K562 (cell line): ENCODE results near the gene PCDHGA8. TPM values are rescaled to one million over a fixed set of nuclear protein-coding genes. Genes with fewer than 3 reads are reported as not detected.

Experiments used
- ATAC-seq: fragments of 200-7000 bp; cut with Tn5 transposase; 3 replicates; pipeline ENCODE4 v1.9.1; 2020; ENCODE audit warnings: moderate library complexity
- BruUV-seq: library from RNA; stranded (reverse); fragments of 400-500 nt; replicated peaks from 2 replicates; lab custom pipeline; 2021; lab: Mats Ljungman, UMichigan
- CTCF ChIA-PET: fragments of 300-600 bp; formaldehyde crosslinking; extraction: SDS; loops from one replicate; lab custom pipeline; 2021; ENCODE audit warnings: low intra/inter-chr PET ratio; lab: Yijun Ruan, JAX
- POLR2A ChIA-PET: fragments of 300-600, 350-650 bp; sonication (Branson Sonifier 250); formaldehyde crosslinking; extraction: SDS; loops from one replicate; lab custom pipeline; 2021; ENCODE audit warnings: antibody characterized with exemption, inconsistent platforms; lab: Yijun Ruan, JAX
- DNase-seq, 4 experiments: peaks; one replicate each; pipeline versions ENCODE4 v3.0.0 to v3.0.0-alpha.2; 2011 to 2018; ENCODE audit warnings: low spot score in 3 of 4, mixed read lengths in 3 of 4; ENCODE audit errors: extremely low read depth in 1 of 4
- FAIRE-seq: peaks from 2 replicates; lab custom pipeline; 2011; peaks lifted over from hg19 to GRCh38; lab: Jason Lieb, UNC
- H2AFZ ChIP-seq: 2 replicates; pipeline ENCODE4 v1.6.0; 2011; ENCODE audit warnings: low read depth, low read length, control low read depth, inconsistent platforms
- H3K27ac ChIP-seq: fragments of 200-600 bp; 3 replicates; pipeline ENCODE4 v1.8.0; 2011; ENCODE audit warnings: low read depth, mild to moderate bottlenecking, control low read depth, inconsistent platforms, low read length, moderate library complexity, mixed read lengths; ENCODE audit errors: extremely low read depth
- H3K27me3 ChIP-seq, 2 experiments: fragments of 300-600 bp in 1 of 2; 2 replicates in 1 of 2; 3 replicates in 1 of 2; pipeline versions ENCODE4 v1.6.0 to v1.8.0; 2011; ENCODE audit warnings: inconsistent platforms in 2 of 2, low read length in 2 of 2, mild to moderate bottlenecking in 1 of 2, mixed read lengths in 1 of 2, moderate library complexity in 1 of 2; ENCODE audit not compliant: control insufficient read depth in 2 of 2, insufficient read depth in 2 of 2
- H3K36me3 ChIP-seq: fragments of 300-600 bp; 3 replicates; pipeline ENCODE4 v1.8.0; 2011; ENCODE audit warnings: mild to moderate bottlenecking, low read length, inconsistent platforms; ENCODE audit not compliant: control insufficient read depth, insufficient read depth
- H3K4me1 ChIP-seq, 2 experiments: fragments of 200-600 bp in 1 of 2; replicated peaks in 1 of 2; 2 replicates in 1 of 2; 3 replicates in 1 of 2; pipeline versions ENCODE4 v1.5.1 to v1.8.0; 2011; ENCODE audit warnings: inconsistent platforms in 2 of 2, low read length in 2 of 2, mild to moderate bottlenecking in 1 of 2, mixed read lengths in 1 of 2, moderate library complexity in 1 of 2; ENCODE audit not compliant: control insufficient read depth in 2 of 2, insufficient read depth in 2 of 2
- H3K4me2 ChIP-seq: 2 replicates; pipeline ENCODE4 v1.6.1; 2011; ENCODE audit warnings: low read length, control low read depth, inconsistent platforms, mixed read lengths; ENCODE audit not compliant: insufficient read depth
- H3K4me3 ChIP-seq: fragments of 200-600 bp; sonication (generic), shearing (Covaris generic); 2 replicates; pipeline ENCODE4 v1.5.1; 2016; ENCODE audit warnings: control low read depth, inconsistent platforms
- H3K79me2 ChIP-seq: fragments of 200-600 bp; 3 replicates; pipeline ENCODE4 v1.8.0; 2011; ENCODE audit warnings: low read length, inconsistent platforms; ENCODE audit not compliant: control insufficient read depth, insufficient read depth
- H3K9ac ChIP-seq, 2 experiments: 2 replicates each; pipeline versions ENCODE4 v1.6.0 to v1.6.1; 2011; ENCODE audit warnings: low read depth in 2 of 2, low read length in 2 of 2, control low read depth in 1 of 2, inconsistent platforms in 1 of 2, mild to moderate bottlenecking in 1 of 2, mixed read lengths in 1 of 2; ENCODE audit not compliant: insufficient read depth in 1 of 2
- H3K9me1 ChIP-seq: one replicate; pipeline ENCODE4 v1.6.0; 2011; ENCODE audit warnings: inconsistent platforms, mild to moderate bottlenecking, low read length, moderate library complexity; ENCODE audit not compliant: control insufficient read depth, insufficient read depth
- H3K9me3 ChIP-seq: replicated peaks from 2 replicates; pipeline ENCODE4 v1.5.1; 2011; ENCODE audit warnings: low read depth, low read length, inconsistent platforms; ENCODE audit not compliant: control insufficient read depth, insufficient read depth
- H4K20me1 ChIP-seq: replicated peaks from 2 replicates; pipeline ENCODE4 v1.6.1; 2011; ENCODE audit warnings: low read length, inconsistent platforms, mixed read lengths; ENCODE audit not compliant: control insufficient read depth, insufficient read depth
- CCAR2 ChIP-seq: fragments of 200-400 bp; formaldehyde crosslinking; IDR thresholded peaks from 2 replicates; pipeline ENCODE4 v1.6.1; 2017; ENCODE audit warnings: mild to moderate bottlenecking, low read depth, low read length
- CTCF ChIP-seq, 3 experiments: IDR thresholded peaks in 2 of 3; conservative IDR thresholded peaks in 1 of 3; 2 replicates each; pipeline ENCODE4 v1.5.1; 2011 to 2012; ENCODE audit warnings: low read length in 3 of 3, mild to moderate bottlenecking in 3 of 3, control low read depth in 2 of 3, improper control_type of control experiment in 1 of 3, inconsistent platforms in 1 of 3, low read depth in 1 of 3, mixed read lengths in 1 of 3, moderate library complexity in 1 of 3; ENCODE audit not compliant: insufficient read depth in 2 of 3
- EHMT2 ChIP-seq: fragments of 450-650 bp; IDR thresholded peaks from 2 replicates; pipeline ENCODE4 v1.6.1; 2018; ENCODE audit warnings: antibody characterized with exemption
- MAZ ChIP-seq, 2 experiments: fragments of 450-650 bp in 1 of 2; sonication (generic) in 1 of 2; formaldehyde crosslinking; IDR thresholded peaks in 1 of 2; conservative IDR thresholded peaks in 1 of 2; 2 replicates each; pipeline versions ENCODE4 v1.4.0 to v1.5.0; 2020; ENCODE audit warnings: mild to moderate bottlenecking in 1 of 2, missing genetic modification reagents in 1 of 2
- ZBTB40 ChIP-seq, 2 experiments: fragments of 450-650 bp in 1 of 2; sonication (generic) in 1 of 2; formaldehyde crosslinking in 1 of 2; IDR thresholded peaks; 2 replicates each; pipeline versions ENCODE4 v1.7.1 to v1.9.0; 2016 to 2022; ENCODE audit warnings: inconsistent platforms in 1 of 2, mild to moderate bottlenecking in 1 of 2, missing genetic modification reagents in 1 of 2
- ZNF512 ChIP-seq: IDR thresholded peaks from 2 replicates; pipeline ENCODE4 v1.6.1; 2016; ENCODE audit warnings: missing genetic modification characterization, missing compliant biosample characterization
- WGBS: fragments of 100-300 bp; shearing (Covaris generic); methylation state at CpG from one replicate; pipeline ENCODE4 v1.1.6; 2016; ENCODE audit warnings: low coverage, mixed read lengths; ENCODE audit not compliant: insufficient coverage; ENCODE audit errors: missing lambda C conversion rate; 5-methylcytosine and 5-hydroxymethylcytosine counted together
- in situ Hi-C: fragments of 300-500 bp; cut with MboI; formaldehyde crosslinking; loops from 4 replicates; pipeline ENCODE4 v1.15.0; 2018; ENCODE audit warnings: inconsistent platforms, mixed read lengths
- intact Hi-C: fragments of 100-400 bp; cut with micrococcal nuclease; formaldehyde crosslinking; loops from 2 replicates; pipeline ENCODE4 v1.14.2; 2022
- polyA plus RNA-seq, 8 experiments: library from polyadenylated mRNA; depleted of rRNA in 4 of 8; stranded (reverse) in 5 of 8; unstranded in 3 of 8; fragments of >200 nt; fragmentation: Nextera tagmentation in 2 of 8; fragmentation: Illumina TruSeq in 1 of 8; extraction: Ambion mirVana in 2 of 8; extraction: Trizol in 1 of 8; gene quantifications; 2 replicates each; pipeline versions ENCODE4 v1.2.1 to v1.2.3, GENCODE V29; 2011 to 2014; ENCODE audit warnings: inconsistent platforms in 1 of 8, missing spikeins in 1 of 8
- total RNA-seq, 7 experiments: library from RNA; depleted of rRNA in 6 of 7; stranded (reverse); fragments of >200 nt in 6 of 7; fragmentation: Illumina TruSeq in 2 of 7; extraction: Trizol in 2 of 7; gene quantifications; 2 replicates each; pipeline versions ENCODE4 v1.2.1 to v1.2.3, GENCODE V29; 2011 to 2021; ENCODE audit warnings: low replicate concordance in 1 of 7

The PCDHGA8 gene
- total and polyA plus RNA-seq, 9 of the 15 experiments (the other 6 are each of a cell fraction or from before 2014, with no cell fraction given) = 0.04 to 0.11 (median 0.07) TPM; not detected in 2

- ChIA-PET POLR2A (no interaction called here), CTCF (interaction anchor here (1.0 to 2.3 kb wide), 3 partner anchors 152 to 204 kb away, joined by 3 to 12 read pairs (median 4); no protein-coding TSS in a partner anchor)
- Histone ChIP-seq H3K9me3 (no peaks in the 10 kb centered on the region; the same call in 1 of the 2 replicates), H3K79me2 (no peaks in the 10 kb centered on the region), H3K36me3 (no peaks in the 10 kb centered on the region), H3K27ac (no peak within 1 kb of the TSS), H3K4me2 (peak within 1 kb of the TSS; percentile 35), H3K4me3 (peak within 1 kb of the TSS; percentile 33), H3K9me1 (no peaks in the 10 kb centered on the region), H3K9ac (peak within 1 kb of the TSS in 1 of 2 experiments; percentile 56; a peak in 2 of 4 replicates), H4K20me1 (no peaks in the 10 kb centered on the region), H3K27me3 (peaks cover 0 to 28% of the 10 kb centered on the region in 2 experiments; a peak in 3 of 5 replicates), H2AFZ (peak within 1 kb of the TSS; percentile 47; the same call in 1 of the 2 replicates), H3K4me1 (peaks cover 3 to 17% of the 10 kb centered on the region in 2 experiments; a peak in 3 of 5 replicates)
- peak; percentile 76 for ATAC-seq
- 10% methylated on average over 24 of the region's 24 CpGs for WGBS
- intact Hi-C loops = no loop called here
- in situ Hi-C loops = no loop called here
- peak; percentile 66 for FAIRE-seq
- peak in 2 of 4 experiments; percentile 40 to 56 for DNase-seq
- no TSS peak for BruUV-seq
- TF ChIP-seq EHMT2 = 0 out of 2 replicates have a peak, but pooled peaks have one; percentile 18
- TF ChIP-seq CTCF (IDR thresholded peaks at IDR 0.05 in 2 of 3, conservative IDR thresholded peaks at IDR 0.05 in 1 of 3; ENCODE audit: insufficient read depth in 2 of 3, low read depth in 1 of 3, low read length in 3 of 3) = peak; percentile 58 to 70 (median 68)
- no peak for TF ChIP-seq CCAR2
- 0 out of 4 replicates have a peak, but pooled peaks of 1 of the 2 experiments have one; percentile 16 for TF ChIP-seq MAZ (CRISPR knock-in tag; conservative IDR thresholded peaks at IDR 0.05 in 1 of 2, IDR thresholded peaks at IDR 0.05 in 1 of 2)
- no peak for TF ChIP-seq ZNF512
- TF ChIP-seq ZBTB40 (IDR thresholded peaks at IDR 0.05) = 0 out of 2 replicates have a peak, but pooled peaks have one; percentile 18
- TF ChIP-seq ZBTB40 (CRISPR knock-in tag; IDR thresholded peaks at IDR 0.05) = no peak
Measured at GRCh38 chr5:141359790-141360426, 32.5 kb upstream of the PCDHGA8 start, which contains the start of gene PCDHGB2. Gene PCDHGB2, plus strand, starts transcription at chr5:141359994. Its CDS starts 142 bp downstream, at chr5:141360136.
